KMS-11 (cell line): ENCODE data around the gene TLR6.

Source experiments
- H2AFZ ChIP-seq: fragments of 200-600 bp; sonication (generic); 2 replicates; pipeline ENCODE4 v1.6.1; 2016; ENCODE audit warnings: antibody characterized with exemption, mixed run types, low read depth
- H3K27ac ChIP-seq: fragments of 200-600 bp; sonication (generic); 2 replicates; pipeline ENCODE4 v1.6.1; 2016; ENCODE audit warnings: mild to moderate bottlenecking, mixed run types
- H3K27me3 ChIP-seq: fragments of 200-600 bp; sonication (generic); 2 replicates; pipeline ENCODE4 v1.6.1; 2017; ENCODE audit warnings: mild to moderate bottlenecking, low read depth, mixed run types, moderate library complexity; ENCODE audit not compliant: insufficient read depth
- H3K36me3 ChIP-seq: fragments of 200-600 bp; sonication (generic); 2 replicates; pipeline ENCODE4 v1.6.1; 2017; ENCODE audit warnings: mild to moderate bottlenecking, mixed run types; ENCODE audit not compliant: insufficient read depth
- H3K4me1 ChIP-seq: fragments of 200-600 bp; sonication (generic); 2 replicates; pipeline ENCODE4 v1.6.1; 2016; ENCODE audit warnings: mild to moderate bottlenecking, low read depth, mixed run types; ENCODE audit not compliant: poor library complexity, severe bottlenecking
- H3K4me2 ChIP-seq: fragments of 200-600 bp; sonication (generic); 2 replicates; pipeline ENCODE4 v1.7.0; 2016; ENCODE audit warnings: mild to moderate bottlenecking, mixed run types
- H3K4me3 ChIP-seq: fragments of 200-600 bp; sonication (generic); IDR thresholded peaks from 2 replicates; pipeline ENCODE4 v1.6.1; 2017; ENCODE audit warnings: low read depth, low read length, mixed read lengths; ENCODE audit not compliant: insufficient read depth
- H3K79me2 ChIP-seq: fragments of 200-600 bp; sonication (generic); 2 replicates; pipeline ENCODE4 v1.6.1; 2016; ENCODE audit warnings: low read depth, mixed run types; ENCODE audit not compliant: insufficient read depth
- H3K9ac ChIP-seq: fragments of 200-600 bp; sonication (generic); 2 replicates; pipeline ENCODE4 v1.6.1; 2016; ENCODE audit warnings: mild to moderate bottlenecking, mixed run types
- H4K20me1 ChIP-seq: fragments of 200-600 bp; sonication (generic); 2 replicates; pipeline ENCODE4 v1.6.1; 2016; ENCODE audit warnings: mild to moderate bottlenecking, mixed run types; ENCODE audit not compliant: insufficient read depth
- TF ChIP-seq, protein P1 (sequence below): fragments of 200-600 bp; sonication (generic); conservative IDR thresholded peaks from 2 replicates; pipeline ENCODE4 v1.6.1; 2017; ENCODE audit warnings: low read depth, mild to moderate bottlenecking, antibody characterized with exemption, low read length, moderate library complexity, mixed read lengths

TLR6 gene

DNA sequence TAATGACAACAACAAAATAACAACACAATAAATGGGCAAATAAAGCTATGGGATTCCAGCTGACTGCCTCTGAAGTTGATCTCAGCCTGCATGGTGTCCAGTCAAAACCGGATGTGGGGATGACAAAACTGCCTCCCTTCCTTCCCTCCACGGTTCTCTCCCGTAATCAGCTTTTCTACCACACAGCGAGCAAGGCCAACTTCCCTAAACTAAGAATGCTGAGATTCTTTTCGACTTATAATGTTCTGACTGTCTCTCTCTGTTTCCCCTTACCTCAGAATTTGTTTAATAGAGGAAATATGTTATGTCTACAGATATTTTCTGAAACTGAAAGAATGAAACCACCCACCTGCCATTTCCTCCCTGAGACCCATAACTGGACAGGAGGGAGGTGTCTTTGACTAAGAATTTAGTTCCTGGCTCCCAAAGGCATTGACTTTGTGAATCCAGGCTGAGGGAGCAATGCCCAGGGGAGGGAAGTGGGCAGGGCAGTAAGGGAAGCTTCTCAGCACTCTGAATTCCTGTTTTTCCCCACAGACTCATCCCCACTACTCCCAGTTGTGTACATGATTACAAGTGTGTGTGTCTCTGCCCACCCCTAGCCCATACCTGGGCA, 51.0 kb downstream of the TLR6 start:
- TF ChIP-seq, protein P1, sequence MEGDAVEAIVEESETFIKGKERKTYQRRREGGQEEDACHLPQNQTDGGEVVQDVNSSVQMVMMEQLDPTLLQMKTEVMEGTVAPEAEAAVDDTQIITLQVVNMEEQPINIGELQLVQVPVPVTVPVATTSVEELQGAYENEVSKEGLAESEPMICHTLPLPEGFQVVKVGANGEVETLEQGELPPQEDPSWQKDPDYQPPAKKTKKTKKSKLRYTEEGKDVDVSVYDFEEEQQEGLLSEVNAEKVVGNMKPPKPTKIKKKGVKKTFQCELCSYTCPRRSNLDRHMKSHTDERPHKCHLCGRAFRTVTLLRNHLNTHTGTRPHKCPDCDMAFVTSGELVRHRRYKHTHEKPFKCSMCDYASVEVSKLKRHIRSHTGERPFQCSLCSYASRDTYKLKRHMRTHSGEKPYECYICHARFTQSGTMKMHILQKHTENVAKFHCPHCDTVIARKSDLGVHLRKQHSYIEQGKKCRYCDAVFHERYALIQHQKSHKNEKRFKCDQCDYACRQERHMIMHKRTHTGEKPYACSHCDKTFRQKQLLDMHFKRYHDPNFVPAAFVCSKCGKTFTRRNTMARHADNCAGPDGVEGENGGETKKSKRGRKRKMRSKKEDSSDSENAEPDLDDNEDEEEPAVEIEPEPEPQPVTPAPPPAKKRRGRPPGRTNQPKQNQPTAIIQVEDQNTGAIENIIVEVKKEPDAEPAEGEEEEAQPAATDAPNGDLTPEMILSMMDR: no peak
- Histone ChIP-seq H4K20me1 (no peaks in the 10 kb centered on the region), H3K36me3 (no peaks in the 10 kb centered on the region), H3K4me3 (no peak overlapping the region), H3K27me3 (no peaks in the 10 kb centered on the region), H2AFZ (peak overlapping the region; percentile 28; the same call in 1 of the 2 replicates), H3K4me2 (peak overlapping the region; percentile 78), H3K9ac (no peak overlapping the region), H3K27ac (no peak overlapping the region), H3K4me1 (peaks cover 30% of the 10 kb centered on the region), H3K79me2 (no peaks in the 10 kb centered on the region)

DNA sequence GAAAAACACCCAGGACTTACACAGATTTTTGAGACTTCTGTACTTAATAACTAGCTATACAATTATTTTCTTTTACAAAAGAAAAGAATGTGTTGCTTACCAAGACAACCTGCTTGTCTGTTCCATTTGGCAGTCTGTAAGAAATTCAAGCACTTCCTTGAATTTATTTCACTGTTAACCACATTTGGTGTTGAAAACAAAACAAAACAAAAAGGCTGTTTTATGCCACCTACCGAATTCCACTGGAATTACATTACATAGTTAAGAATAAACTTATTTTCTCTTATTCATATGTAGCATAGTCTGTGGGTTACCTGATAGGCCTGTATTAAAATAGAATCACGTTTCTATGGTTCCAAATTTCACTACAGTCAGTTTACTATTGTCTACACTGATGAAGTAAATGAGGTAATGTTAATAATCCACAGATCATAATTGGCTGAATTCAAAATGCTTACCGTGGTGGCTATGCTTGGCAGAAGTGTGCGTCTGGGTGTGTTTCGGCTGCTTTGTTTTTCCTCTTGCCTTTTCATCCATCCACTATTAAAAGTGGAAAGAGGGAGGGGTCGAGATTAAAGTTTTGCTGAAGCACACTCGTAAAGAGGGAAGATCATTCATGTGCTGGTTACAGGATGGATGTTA, 51.8 kb downstream of the TLR6 start, which contains the start of gene TLR1:
TSS of gene TLR1 (minus strand) at position 138 of the 642 bp plus-strand sequence. CDS start 5,960 bp downstream, outside the sequence.
- no peaks in the 10 kb centered on the region for H3K79me2 ChIP-seq
- TF ChIP-seq, protein P1: peak; percentile 54
- peaks cover 30% of the 10 kb centered on the region for H3K4me1 ChIP-seq
- H3K27ac ChIP-seq: peak within 1 kb of the TSS; percentile 83
- H3K9ac ChIP-seq: peak within 1 kb of the TSS; percentile 49; the same call in 1 of the 2 replicates
- H3K4me3 ChIP-seq: no peak within 1 kb of the TSS
- H3K27me3 ChIP-seq: no peaks in the 10 kb centered on the region
- H3K36me3 ChIP-seq: no peaks in the 10 kb centered on the region
- peak within 1 kb of the TSS; percentile 78 for H3K4me2 ChIP-seq
- peak within 1 kb of the TSS; percentile 64 for H2AFZ ChIP-seq
- H4K20me1 ChIP-seq: no peaks in the 10 kb centered on the region

DNA sequence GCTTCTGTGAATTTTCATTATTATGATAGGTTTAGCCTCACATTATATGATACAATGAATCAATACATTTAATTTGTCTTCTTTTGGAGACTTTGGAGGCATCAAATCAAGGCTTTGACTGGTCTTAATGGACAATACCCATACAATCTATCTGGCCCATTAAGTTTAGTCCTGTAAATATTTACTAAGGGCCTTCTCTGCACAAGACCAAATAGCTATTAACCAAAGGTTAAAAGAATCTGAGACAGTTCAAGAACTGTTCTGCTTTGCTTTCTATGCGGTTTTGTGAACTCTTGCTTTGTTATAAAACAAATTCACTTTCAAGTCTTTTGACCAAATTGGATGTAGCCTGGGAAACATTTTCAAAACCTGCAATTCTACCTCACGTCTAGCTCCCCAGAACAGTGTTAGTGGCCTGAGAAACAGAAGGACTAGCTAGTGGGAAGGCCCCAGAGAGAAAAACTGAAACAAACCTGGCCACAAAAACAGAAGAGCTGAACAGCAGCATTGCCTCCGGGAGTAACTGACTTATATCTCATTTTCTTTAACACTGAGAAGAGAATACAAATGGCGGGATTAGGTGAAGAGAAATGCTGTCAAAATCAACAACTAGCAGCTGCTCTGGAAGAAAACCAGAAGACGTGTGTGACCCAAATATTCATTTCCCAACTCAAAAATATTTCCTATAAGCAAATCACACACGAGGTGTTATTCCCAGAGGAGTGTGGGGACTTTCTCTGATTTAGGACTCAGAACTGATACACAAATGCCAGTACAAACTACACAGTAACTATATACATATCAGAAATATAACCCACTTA, 52.6 kb downstream of the TLR6 start:
- Histone ChIP-seq H3K4me2 (peak overlapping the region; percentile 78), H3K27ac (peak overlapping the region; percentile 83), H2AFZ (peak overlapping the region; percentile 64), H3K36me3 (no peaks in the 10 kb centered on the region), H3K4me1 (peaks cover 30% of the 10 kb centered on the region), H3K27me3 (no peaks in the 10 kb centered on the region), H3K79me2 (no peaks in the 10 kb centered on the region), H3K4me3 (no peak overlapping the region), H4K20me1 (no peaks in the 10 kb centered on the region), H3K9ac (peak overlapping the region; percentile 49; the same call in 1 of the 2 replicates)
- TF ChIP-seq, protein P1: no peak

DNA sequence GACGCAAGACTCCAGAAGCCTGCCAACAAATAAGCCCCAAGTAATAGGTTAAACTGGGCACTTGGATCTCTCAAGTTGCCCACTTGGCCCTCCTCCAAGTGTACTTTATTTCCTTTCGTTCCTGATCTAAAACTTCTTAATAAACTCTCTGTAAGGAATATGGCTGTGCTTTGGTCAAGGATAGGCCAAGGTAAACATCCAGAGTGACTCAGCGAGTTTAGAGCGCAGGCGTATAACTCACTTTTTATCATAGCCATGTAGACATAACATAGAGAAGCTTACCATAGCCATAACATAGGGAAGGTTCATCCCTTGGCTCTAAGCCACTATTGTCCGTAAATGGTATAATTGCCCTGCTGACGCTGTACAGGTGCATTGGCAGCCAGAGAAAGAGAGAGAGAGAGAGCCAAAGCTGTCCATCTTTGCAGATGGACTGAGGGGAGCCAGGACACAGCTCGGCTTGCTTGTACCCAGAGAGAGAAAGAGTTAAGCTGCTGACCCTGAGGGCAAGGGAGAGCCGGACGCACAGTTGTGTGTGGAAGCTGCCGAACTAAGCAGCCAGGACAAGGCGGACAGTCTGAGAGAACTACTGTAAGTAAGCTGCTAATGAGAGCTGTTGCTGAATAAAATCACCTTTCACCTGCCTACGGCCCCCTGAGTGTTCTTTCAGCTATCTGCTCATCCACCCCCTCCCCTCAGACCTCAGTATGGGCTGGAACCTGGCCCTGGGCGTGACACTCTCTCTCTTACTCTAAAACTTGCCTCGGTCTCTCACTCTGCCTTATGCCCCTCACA, 53.9 kb downstream of the TLR6 start:
- no peak overlapping the region for H3K27ac ChIP-seq
- peaks cover 30% of the 10 kb centered on the region for H3K4me1 ChIP-seq
- TF ChIP-seq, protein P1: no peak
- H3K27me3 ChIP-seq: no peaks in the 10 kb centered on the region
- H3K4me3 ChIP-seq: no peak overlapping the region
- H3K4me2 ChIP-seq: no peak overlapping the region
- H4K20me1 ChIP-seq: no peaks in the 10 kb centered on the region
- no peaks in the 10 kb centered on the region for H3K79me2 ChIP-seq
- no peak overlapping the region for H3K9ac ChIP-seq
- H2AFZ ChIP-seq: no peak overlapping the region
- H3K36me3 ChIP-seq: no peaks in the 10 kb centered on the region
